Daoy (cell line): Measurements from ENCODE around the gene INPP5D. TPM values are rescaled to one million over a fixed set of nuclear protein-coding genes. Genes with fewer than 3 reads are reported as not detected.

ENCODE experiments used
- DNase-seq: peaks from one replicate; pipeline ENCODE4 v3.0.0-alpha.2; 2015; ENCODE audit warnings: low read depth
- total RNA-seq: library from RNA; depleted of rRNA; stranded (reverse); fragments of >200 nt; shearing (Covaris generic); gene quantifications from 2 replicates; pipeline ENCODE4 v1.2.3, GENCODE V29; 2014

The INPP5D gene
- total RNA-seq, 1 experiment from 2014 or later: not detected

DNA sequence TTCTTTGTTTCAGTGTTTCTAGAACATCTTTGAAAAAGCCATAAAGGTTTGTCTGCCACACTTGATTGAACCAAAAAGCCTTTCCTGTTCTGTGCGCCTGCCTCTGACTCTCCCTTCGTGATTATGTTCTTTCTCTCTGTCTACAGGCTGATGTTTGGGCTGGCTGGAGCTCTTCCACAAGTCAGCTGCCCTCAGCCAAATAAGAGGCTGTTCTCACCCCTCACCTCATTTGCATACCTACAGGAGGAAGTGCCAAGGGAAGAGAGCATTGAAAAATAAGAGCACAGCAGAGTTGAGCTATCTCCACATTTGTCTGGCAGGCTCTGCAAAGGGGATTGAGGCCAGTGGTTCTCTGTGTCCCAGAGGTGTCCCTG, 15.8 kb downstream of the INPP5D start:
- no peak for DNase-seq

DNA sequence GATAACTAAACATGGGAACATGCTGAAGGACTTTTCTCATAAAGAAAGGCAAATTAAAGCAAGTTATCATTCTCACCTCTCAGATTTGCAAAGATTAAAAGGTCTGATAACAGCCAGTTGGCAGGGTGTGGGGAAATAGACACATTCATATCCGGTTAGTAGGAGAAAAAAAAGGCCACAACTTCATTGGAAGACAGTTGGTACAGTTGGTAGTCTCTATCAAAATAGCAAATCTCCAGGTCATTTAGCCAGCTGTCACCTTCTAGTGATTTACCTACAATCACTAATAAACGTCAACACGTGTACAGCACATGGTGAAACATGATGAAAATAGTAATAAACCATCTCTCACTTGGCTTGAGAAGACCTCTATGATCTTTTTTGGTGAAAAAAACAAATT, 16.6 kb downstream of the INPP5D start:
- DNase-seq: no peak

DNA sequence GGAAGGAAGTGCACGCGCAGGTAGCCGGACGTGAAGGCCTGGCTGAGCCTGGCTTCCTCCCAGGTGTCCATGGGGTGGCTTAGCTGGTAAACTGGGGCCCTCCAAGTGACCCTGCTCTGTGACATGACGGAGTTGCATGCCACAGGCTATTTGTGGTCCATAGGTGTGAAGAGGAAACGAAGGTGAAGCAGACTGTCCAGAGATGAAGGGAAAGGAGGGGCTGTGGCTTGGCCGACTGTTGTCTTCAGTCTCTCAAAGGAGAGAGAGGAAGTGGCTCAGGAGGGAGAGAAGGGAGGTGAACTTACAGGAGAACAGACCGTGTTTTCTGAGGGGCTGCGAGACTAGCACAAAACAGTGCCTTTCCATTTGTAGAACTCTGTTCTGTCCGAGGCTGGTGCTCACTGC, 19.3 kb downstream of the INPP5D start:
- DNase-seq: no peak

DNA sequence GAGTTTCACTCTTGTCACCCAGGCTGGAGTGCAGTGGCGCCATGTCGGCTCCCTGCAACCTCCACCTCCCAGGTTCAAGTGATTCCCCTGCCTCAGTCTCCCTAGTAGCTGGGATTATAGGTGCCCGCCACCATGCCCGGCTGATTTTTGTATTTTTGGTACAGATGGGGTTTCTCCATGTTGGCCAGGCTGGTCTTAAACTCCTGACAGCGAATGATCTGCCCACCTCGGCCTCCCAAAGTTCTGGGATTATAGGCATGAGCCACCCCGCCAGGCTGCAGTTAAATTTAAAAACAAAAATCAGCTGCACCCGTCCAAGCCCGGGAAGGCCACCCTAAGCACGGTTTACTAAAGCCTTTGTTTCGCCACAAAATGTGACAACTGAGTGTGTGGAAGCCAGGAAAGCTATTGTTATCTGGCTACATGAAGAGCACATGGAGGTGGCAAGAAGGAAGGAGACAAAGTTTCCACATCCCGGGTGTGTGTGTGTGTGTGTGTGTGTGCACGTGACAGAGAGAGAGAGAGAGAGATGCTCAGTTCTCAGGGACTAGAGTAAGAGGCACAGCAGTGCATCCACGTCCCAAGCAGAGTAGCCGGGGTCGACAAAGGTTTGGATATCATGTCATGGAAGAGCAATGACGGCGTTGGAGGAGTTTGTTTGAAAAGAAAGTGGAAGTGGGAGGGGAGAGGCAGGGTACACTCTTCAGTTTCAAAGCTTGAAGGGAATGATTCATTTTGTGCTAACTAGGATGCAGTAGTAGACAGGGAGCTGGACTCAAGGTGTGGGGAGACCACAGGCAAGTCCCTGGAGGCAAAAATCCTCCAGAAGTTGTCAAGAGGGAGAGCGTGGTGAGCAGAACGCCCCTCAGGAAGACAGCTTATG, 20.1 kb downstream of the INPP5D start:
- DNase-seq: no peak

DNA sequence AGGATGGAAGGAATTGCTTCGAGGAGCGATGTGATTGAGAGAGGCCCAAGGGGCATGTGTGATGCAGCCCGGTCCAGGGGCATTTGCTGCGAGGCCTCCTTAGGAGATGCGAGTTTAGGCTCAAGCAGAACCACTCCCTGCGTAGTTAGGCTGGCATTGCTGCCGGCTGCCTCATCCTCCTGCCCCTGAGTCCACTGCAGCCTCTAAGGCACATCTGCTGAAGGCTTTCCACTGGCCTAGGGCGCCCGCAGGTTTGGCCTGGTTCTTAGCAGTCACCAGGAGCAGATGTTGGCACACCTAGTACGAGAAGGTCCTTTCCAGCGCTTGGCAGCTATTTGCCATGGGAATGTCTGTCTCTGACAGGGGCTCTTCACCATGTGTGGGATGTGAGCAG, 20.7 kb downstream of the INPP5D start:
- DNase-seq: no peak

DNA sequence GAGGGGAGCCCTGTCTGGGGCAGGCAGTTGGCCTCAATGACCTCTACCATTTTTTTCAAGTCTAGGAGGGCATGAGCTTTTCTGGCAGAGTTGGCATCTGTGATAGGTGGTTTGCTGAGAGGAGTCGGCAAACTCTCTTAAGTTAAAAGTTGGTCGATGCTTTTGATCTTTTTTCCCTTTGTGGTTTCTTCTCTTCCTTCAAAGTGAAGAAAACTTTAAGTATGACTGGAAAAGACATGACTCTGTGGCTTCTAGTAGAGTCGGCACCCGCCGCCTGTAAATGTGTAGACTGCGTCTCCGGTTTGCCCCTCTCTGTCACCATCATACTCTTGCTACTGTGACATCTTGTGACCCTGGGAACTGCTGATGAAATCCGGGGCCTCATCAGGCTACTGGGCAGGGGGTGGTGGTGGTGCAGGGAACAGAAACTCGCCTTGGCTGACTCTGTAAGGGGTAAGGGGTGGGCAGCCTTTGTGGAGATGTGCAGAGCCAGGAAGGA, 21.1 kb downstream of the INPP5D start:
- DNase-seq: no peak

DNA sequence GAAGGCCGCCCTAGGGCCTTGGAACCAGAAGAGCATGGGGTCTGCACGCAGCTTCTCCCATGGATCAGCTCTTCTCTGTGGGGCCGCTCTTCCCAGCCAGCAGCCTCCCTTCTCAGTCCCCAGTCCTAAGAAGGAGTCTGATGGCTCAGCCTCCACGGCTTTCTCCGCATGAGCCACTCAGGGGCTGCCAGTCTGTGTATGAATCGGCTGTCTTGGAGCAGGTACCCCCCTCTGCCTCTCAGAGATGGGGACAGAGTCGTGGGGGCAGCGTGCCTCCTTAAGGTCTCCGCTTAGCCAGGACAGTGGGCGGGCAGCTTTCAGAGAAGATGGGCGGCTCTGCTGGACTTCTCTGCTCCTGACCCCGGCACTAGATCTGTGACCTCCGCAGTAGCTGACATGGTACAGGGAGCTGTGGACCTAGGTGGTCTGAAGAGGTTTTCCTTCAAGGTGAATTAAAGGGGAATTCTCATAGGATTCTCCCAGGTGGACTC, 21.6 kb downstream of the INPP5D start:
- no peak for DNase-seq

DNA sequence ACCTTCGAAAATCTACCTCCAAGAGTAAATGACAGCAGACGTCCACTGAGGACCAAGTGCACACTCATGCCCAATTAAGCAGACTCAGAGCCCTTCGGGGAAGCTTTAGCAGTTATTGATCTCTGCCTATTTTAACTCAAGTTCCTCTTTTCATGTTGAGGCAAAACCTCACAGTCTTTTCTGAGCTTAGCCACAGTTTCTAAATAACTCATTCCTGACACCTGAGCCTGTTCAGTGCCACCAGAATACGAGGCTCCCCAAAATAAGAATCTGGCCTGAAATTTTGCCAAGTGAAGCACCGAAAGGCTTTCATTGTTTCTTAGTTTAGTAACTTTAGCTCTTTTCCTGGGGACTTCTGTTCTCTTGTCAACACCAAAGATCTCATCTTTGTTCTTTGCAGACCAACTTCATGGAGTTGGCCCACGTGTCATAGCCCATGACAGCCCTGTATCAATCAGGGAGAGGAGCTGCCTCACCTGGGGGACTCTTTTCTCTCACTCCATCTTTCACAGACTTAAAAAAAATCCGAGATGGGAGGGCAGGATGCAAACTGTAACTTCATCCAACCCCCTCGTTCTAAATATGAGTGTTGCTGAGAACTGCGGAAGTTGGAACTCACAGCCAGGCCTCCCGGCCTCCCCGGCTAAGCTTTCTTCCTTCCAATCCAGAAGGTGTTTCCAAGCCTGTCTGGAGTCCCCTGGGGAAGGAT, 22.2 kb downstream of the INPP5D start:
- DNase-seq: no peak

DNA sequence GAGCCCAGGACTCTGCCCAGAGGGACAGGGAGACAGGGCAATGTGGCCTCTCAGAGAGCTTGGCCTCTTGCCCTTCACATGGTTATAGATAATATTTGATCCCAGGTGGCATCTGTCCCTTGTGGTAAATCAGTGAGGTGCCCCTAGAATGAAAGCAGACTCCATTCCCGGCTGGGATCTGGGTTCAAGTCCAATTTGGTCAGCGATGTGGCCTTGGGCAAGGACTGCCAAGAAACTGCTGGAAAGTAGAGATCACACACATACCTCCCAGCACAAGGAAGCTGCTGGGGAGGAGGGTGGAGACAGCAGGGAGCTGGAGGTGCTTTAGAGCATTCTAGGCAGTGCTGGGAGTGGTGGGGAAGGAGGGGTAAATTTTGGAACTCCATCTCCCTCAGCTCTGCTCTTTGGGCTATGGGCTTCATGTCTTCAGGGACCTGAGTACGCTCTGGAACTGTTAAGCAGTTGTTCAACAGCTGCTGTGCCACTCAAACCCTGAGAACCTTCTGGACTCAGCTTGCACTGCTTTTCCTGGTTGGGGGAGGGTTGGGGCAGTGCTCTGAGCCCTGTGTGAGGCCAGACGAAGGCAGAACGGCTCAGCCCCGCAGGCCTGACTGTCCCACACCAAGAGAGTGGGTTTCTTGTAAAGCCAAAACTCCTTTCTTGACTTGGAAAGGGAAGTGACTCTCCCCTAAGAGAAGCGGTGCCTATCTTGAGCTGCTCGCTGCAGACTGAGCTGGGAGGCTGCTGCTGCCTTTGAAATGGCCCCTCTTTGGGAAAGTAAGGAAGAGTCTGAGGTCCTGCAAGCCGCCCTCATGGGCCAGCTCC, 23.0 kb downstream of the INPP5D start:
- DNase-seq: no peak

DNA sequence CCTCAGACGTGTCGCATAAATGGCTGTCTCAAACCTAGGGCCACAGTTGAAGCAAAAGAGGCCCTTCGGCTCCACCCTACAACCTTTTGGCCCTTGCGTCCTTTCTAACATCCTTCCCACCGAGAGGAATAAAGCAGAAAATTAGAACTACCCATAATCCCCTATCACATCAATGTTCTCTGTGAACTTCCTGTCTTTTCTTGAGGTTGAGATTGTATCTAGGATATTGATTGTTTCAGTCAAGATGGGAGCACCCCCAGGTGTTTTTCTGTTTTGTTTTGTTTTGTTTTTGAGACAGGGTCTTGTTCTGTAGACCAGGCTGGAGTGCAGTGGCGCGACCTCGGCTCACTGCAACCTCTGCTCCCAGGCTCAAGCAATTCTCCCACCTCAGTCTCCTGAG, 23.6 kb downstream of the INPP5D start:
- DNase-seq: no peak

DNA sequence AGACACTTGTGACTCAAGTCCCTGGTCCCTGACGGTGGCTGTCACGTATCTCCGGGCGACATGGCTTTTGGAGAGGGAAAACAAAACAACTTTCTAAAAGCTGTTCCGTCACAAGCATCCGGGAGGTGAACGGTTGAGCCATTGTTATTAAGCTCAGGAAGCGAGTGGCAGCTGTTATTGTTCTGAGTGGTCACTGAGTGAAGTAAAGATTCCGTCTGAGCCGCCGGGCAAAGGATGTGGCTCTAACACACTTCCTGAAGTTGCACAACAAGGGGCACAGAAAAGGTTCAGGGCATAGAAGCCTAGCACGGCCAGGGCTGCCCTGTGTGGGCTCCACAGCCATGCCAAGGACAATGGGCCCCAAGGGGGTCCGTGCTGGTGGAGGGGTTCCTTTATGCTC, 24.3 kb downstream of the INPP5D start:
- no peak for DNase-seq

DNA sequence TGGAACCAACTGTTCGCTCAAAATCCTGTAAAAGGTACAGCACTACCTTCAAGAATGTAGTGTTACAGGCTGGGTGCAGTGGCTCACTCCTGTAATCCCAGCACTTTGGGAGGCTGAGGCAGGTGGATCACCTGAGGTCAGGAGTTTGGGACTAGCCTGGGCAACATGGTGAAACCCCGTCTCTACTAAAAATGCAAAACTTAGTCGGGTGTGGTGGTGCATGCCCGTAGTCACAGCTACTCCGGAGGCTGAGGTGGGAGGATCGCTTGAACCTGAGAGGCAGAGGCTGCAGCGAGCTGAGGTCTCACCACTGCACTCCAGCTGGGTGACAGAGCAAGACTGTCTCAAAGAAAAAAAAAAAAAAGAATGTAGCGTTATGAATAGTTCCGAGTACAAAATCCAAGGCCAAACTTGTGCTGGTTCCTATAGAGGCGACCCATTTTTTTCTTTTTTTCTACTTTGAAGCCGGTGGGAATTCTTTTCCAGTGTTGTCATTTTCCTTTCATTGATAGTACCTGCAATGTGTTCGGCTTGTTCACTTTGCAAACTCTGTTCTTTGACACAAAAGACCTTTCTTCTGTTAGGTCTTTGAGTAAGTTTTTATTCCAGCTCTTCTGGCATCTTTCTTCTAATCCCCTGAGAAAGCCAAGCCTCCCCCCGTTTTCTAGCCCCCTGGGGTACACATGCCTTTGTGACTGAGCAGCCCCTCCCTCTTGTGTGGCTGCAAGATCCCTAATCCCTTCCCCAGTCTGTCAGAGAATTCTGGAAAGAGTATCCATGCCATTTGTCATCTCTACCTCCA, 25.1 kb downstream of the INPP5D start:
- no peak for DNase-seq

DNA sequence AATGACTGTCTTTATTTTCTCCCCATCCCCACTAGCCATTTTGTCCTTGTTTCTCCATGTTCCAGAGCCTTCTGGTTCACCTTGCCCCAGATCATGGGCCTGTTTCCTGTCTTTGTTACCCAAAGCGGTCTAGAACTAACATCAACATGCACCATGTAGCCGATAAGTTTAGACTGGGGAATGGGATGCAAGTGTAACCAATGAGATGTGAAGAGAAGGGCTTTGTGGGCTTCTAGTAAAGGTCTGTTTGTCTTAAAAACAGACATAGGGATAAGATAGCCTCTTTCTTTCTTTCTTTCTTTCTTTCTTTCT, 25.7 kb downstream of the INPP5D start:
- DNase-seq: no peak

DNA sequence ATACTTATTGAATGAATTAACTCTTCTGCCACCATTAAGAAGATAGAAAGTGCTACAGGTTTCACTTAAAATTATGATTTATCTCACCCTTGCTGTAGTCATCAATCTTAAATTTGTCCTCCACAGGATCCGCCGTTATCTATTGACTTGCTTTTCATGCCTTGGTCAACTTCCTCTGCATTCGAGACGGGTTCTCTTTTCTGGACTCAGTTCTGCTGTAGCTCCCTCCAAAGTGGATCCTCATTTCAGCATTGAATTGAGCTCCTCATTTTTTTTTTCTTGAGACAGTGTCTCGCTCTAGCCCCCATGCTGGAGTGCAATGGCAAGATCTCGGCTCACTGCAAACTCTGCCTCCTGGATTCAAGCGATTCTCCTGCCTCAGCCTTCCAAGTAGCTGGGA, 27.6 kb downstream of the INPP5D start:
- no peak for DNase-seq

DNA sequence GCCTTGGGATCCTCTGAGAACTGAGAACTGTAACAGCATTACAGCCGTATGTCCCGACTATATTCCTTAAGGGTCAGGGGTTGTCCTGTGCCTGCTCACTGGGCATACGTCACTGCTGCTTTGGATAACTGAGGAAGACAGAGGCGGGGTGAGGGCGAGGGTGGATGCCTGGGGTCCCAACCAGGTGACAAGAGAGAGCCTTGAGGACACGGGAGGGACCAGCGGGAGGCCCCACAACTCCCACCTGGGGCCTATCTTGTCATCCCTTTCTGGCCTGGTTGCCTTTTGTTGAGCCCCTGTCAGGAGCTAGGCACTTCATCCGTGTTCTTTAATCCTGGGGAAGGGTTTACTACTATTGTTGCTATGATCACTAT, 28.8 kb downstream of the INPP5D start:
- DNase-seq: no peak

DNA sequence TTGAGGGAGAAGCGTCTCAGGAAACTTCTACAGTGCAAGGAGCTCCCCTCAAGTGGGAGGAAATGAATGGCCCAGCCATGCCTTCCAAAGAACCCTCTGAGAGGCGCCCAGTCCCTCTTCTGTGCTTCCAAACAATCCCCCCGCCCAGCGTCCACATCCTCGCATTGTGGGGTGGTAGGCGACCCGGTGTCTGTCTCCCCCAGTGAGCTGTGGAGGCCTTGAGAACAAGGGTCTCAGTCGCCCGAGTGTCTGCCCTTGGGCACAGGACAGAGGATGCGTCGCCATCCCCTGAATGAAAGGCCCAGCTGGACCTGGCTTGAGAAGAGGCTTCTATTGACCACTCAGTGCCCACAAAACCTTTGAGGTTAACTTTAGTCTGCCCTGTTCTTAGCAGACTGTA, 29.7 kb downstream of the INPP5D start:
- no peak for DNase-seq

DNA sequence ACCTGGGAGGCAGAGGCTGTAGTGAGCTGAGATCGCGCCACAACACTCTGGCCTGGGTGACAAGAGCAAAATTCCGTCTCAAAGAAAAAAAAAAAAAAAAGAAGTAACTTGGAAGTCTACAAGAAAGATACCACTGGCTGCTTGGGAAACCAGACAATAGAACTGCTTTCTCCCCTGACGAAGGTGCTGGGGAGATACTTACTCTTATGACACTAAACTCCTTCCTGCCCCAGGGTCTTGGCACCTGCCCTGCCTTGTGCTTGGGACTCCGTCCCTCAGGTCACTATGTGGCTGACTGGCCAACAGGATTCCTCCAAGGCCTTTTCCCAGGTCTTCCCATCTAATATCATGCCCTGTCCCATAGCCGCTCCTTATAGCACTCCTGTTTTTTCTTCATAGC, 30.7 kb downstream of the INPP5D start:
- no peak for DNase-seq

DNA sequence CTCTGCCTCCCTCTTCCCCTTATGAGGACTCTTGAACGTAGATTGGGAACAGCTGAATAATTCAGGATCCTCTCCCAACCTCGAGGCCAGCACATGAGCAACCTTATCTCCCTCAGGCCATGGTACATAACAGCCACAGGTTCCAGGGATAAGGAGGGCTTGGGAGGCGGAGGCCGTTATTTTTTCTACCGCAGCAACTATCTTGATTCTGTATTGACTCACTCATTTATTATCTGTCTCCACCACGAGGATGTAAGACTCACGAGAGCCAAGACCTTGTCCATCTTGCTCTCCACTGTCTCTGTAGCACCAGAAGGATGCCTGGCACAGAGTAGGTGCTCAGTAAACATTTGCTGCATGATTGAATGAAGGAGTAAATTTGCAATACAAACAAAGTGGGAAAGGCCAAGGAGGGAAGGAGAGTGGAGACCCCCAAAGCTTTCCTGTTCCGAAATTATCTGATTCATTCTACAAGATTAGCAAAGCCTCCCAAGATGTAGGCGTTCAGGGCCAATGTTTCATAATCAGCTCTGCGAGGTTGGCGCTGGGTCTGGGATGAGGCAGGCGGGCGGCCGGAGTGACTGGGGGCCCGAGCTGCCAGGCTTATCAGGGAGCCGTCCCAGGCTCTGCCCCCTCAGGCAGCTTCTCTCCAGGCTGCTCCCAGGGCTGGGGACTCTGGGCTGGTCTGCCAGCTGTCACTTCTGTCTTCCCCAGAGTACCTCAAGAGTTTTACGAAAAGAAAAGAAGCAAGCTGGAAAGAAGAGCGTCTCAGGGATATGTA, 31.6 kb downstream of the INPP5D start:
- no peak for DNase-seq

DNA sequence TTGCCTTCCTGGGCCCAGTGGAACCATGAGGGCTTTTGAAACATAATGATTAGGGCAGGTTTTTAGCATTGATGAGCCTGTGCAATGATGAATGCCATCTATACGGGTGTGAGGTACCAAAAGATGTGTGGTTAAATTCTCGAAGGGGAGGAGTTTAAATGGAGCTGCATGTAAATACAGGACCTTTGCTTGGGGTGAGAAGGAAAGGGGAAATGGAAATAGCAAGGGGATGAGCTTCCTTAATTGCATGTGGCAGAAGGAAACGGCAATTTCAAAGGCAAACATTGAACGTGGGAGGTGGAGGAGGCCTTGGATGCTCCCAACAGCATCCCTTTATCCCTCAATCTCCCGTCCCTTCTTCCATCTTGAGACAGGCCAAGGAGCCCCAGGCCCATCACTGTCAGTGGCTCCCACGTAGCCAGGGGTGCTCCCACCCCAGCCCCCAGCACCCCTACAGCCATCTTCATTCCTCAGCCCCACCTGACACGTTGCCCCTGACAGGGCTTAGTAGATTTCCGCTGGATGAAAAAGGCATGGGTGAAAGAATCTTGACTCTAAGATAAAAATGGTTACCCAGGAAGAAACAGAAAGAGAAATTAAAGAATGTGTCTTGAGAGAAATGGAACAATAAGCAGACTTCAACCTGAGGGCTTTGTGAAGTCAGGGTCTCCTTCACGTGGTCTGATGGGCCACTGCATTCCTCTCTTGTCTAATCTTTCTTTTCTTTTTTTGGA, 32.5 kb downstream of the INPP5D start:
- no peak for DNase-seq

DNA sequence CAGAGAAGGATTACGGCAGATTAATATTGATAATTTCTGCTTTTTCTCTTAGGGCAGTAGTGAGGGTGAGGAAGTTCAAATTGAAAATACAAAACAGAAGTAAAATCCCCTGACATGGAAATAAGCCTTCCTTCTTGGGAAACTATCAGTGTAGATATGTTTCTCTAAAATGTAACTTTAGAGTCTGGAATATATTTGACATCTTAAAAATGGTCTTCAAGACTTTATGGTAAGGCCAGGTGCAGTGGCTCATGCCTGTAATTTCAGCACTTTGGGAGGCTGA, 33.0 kb downstream of the INPP5D start:
- DNase-seq: no peak
